Measurements from ENCODE around the gene SEMA4A. TPM values are rescaled to one million over a fixed set of nuclear protein-coding genes. Genes with fewer than 3 reads are reported as not detected.

The SEMA4A gene
- polyA plus RNA-seq, 1 donor from 2014 or later, result 17.1 TPM

GRCh38 chr1:156112276-156113137 is 40.9 kb upstream of the SEMA4A start:
- H3F3A ChIP-seq (ENCODE audit: insufficient read depth, low read length, poor library complexity, severe bottlenecking), result peaks cover under 1% of the 10 kb centered on the region
- H3K9ac ChIP-seq (ENCODE audit: low read length), result no peak overlapping the region
- peaks cover 23% of the 10 kb centered on the region for H3K79me2 ChIP-seq (replicated peaks; ENCODE audit: insufficient read depth, low read length)
- H3K27me3 ChIP-seq (ENCODE audit: insufficient read depth, low read depth, low read length), result no peaks in the 10 kb centered on the region
- H3K9me2 ChIP-seq (ENCODE audit: insufficient read depth, low read length), result no peaks in the 10 kb centered on the region
- H3K36me3 ChIP-seq (ENCODE audit: insufficient read depth, low read length), result no peaks in the 10 kb centered on the region
- H4K20me1 ChIP-seq (ENCODE audit: insufficient read depth), result peaks cover 19% of the 10 kb centered on the region
- no peaks in the 10 kb centered on the region for H3K9me3 ChIP-seq (ENCODE audit: low read length)
- H3K4me2 ChIP-seq (ENCODE audit: low read length), result no peak overlapping the region
- no peak overlapping the region for H3K27ac ChIP-seq (ENCODE audit: low read length)
- no peak for TF ChIP-seq EZH2 (IDR thresholded peaks at IDR 0.05; ENCODE audit: borderline replicate concordance, insufficient read depth, low read length, poor library complexity, severe bottlenecking)
- no peak for TF ChIP-seq RAD21 (conservative IDR thresholded peaks at IDR 0.05)
- TF ChIP-seq SMC3 (conservative IDR thresholded peaks at IDR 0.05; ENCODE audit: poor library complexity), result no peak
- TF ChIP-seq EP300 (conservative IDR thresholded peaks at IDR 0.05; ENCODE audit: poor library complexity, severe bottlenecking), result no peak
- TF ChIP-seq REST (IDR thresholded peaks at IDR 0.05; ENCODE audit: borderline replicate concordance), result no peak
- no peak for TF ChIP-seq POLR2AphosphoS5 (IDR thresholded peaks at IDR 0.05)
- no peak for TF ChIP-seq MXI1 (conservative IDR thresholded peaks at IDR 0.05; ENCODE audit: poor library complexity, severe bottlenecking)
- no peak for TF ChIP-seq TAF1 (IDR thresholded peaks at IDR 0.05; ENCODE audit: low read depth)
- no peak for TF ChIP-seq CTCF (IDR thresholded peaks at IDR 0.05; ENCODE audit: poor library complexity, severe bottlenecking)
- H3K4me3 ChIP-seq (ENCODE audit: low read length), result no peak overlapping the region
- H2AFZ ChIP-seq (ENCODE audit: low read depth, low read length), result no peak overlapping the region

DNA sequence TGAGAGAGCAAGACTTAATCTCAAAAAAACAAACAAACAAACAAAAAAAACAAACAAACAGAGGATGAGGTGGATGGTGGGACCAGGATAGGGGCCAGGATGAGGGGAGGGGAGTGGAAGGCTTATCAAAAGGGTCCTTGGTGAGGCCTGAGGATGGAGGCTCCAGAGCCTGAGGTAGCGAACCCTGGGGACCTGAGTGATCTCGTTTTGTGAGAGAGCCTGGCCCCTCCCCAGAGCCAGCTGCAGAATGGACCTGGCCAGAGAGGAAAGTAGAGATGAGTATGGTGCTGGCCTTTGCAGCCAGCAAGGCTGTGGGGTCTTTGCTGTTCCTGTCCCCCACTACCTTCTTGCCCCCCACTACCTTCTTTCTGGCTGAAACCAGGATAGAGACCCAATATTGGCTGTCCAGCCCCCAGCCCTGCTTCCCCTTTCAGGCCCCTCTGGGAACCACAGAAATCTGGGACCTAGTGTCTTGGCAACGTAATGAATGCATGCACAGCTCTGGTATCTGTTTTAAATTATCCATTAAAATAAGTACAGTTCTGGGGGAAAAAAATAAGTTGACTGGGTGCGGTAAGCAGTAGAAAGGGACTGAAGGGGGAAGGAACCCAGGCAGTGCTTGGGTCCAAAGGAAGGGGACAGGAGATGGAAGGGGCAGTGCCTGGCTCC is 40.0 kb upstream of the SEMA4A start:
- Histone ChIP-seq H3K9me2 (ENCODE audit: insufficient read depth, low read length) (no peaks in the 10 kb centered on the region), H3F3A (ENCODE audit: insufficient read depth, low read length, poor library complexity, severe bottlenecking) (no peaks in the 10 kb centered on the region), H3K27ac (ENCODE audit: low read length) (no peak overlapping the region), H2AFZ (ENCODE audit: low read depth, low read length) (no peak overlapping the region), H3K9ac (ENCODE audit: low read length) (no peak overlapping the region), H3K4me2 (ENCODE audit: low read length) (no peak overlapping the region), H3K36me3 (ENCODE audit: insufficient read depth, low read length) (no peaks in the 10 kb centered on the region), H4K20me1 (ENCODE audit: insufficient read depth) (peaks cover 19% of the 10 kb centered on the region), H3K9me3 (ENCODE audit: low read length) (no peaks in the 10 kb centered on the region), H3K27me3 (ENCODE audit: insufficient read depth, low read depth, low read length) (no peaks in the 10 kb centered on the region), H3K79me2 (replicated peaks; ENCODE audit: insufficient read depth, low read length) (peaks cover 18% of the 10 kb centered on the region), H3K4me3 (ENCODE audit: low read length) (no peak overlapping the region)
- TF ChIP-seq REST (IDR thresholded peaks at IDR 0.05; ENCODE audit: borderline replicate concordance), result no peak
- no peak for TF ChIP-seq TAF1 (IDR thresholded peaks at IDR 0.05; ENCODE audit: low read depth)
- no peak for TF ChIP-seq RAD21 (conservative IDR thresholded peaks at IDR 0.05)
- TF ChIP-seq POLR2AphosphoS5 (IDR thresholded peaks at IDR 0.05), result no peak
- no peak for TF ChIP-seq CTCF (IDR thresholded peaks at IDR 0.05; ENCODE audit: poor library complexity, severe bottlenecking)
- TF ChIP-seq EP300 (conservative IDR thresholded peaks at IDR 0.05; ENCODE audit: poor library complexity, severe bottlenecking), result no peak
- TF ChIP-seq SMC3 (conservative IDR thresholded peaks at IDR 0.05; ENCODE audit: poor library complexity), result no peak

All from neural cell (in vitro differentiated cells).